Glutamatergic neuron (in vitro differentiated cells): Measurements from ENCODE around the gene FEZ2. TPM values are rescaled to one million over a fixed set of nuclear protein-coding genes. Genes with fewer than 3 reads are reported as not detected.

Experiments
- DNase-seq: peaks from one replicate; pipeline ENCODE4 v3.0.0; 2022
- H3K27ac Mint-ChIP-seq: one replicate; pipeline ENCODE4 v1.8.0; 2020; ENCODE audit warnings: mild to moderate bottlenecking, mixed read lengths, inconsistent platforms; ENCODE audit not compliant: unreplicated experiment
- H3K27me3 Mint-ChIP-seq: one replicate; pipeline ENCODE4 v1.8.0; 2020; ENCODE audit warnings: mild to moderate bottlenecking, moderate library complexity, mixed read lengths, inconsistent platforms; ENCODE audit not compliant: unreplicated experiment
- H3K36me3 Mint-ChIP-seq: one replicate; pipeline ENCODE4 v1.8.0; 2020; ENCODE audit warnings: mild to moderate bottlenecking, mixed read lengths, inconsistent platforms; ENCODE audit not compliant: unreplicated experiment
- H3K4me1 Mint-ChIP-seq: one replicate; pipeline ENCODE4 v1.8.0; 2020; ENCODE audit warnings: mild to moderate bottlenecking, low read depth, mixed read lengths, inconsistent platforms; ENCODE audit not compliant: unreplicated experiment
- H3K4me3 Mint-ChIP-seq: one replicate; pipeline ENCODE4 v1.8.0; 2020; ENCODE audit warnings: mild to moderate bottlenecking, mixed read lengths, inconsistent platforms; ENCODE audit not compliant: unreplicated experiment
- H3K9me3 Mint-ChIP-seq: one replicate; pipeline ENCODE4 v1.8.0; 2020; ENCODE audit warnings: mild to moderate bottlenecking, moderate library complexity, mixed read lengths, inconsistent platforms; ENCODE audit not compliant: unreplicated experiment
- total RNA-seq: library from RNA; stranded (reverse); fragmentation: NEBNext Ultra II Directional; extraction: Animal tissue kit (Norgen Biotek cat#: 25700); gene quantifications from one replicate; pipeline ENCODE4 v1.2.1, GENCODE V29; 2021; ENCODE audit not compliant: unreplicated experiment
- TF ChIP-seq, protein P1 (sequence below): fragments of 200-600 bp; sonication (generic); IDR thresholded peaks from one replicate; pipeline ENCODE4 v1.5.0; 2021; ENCODE audit not compliant: partially characterized antibody, unreplicated experiment

FEZ2 gene
- total RNA-seq, 1 donor from 2014 or later, result 47.3 TPM

DNA sequence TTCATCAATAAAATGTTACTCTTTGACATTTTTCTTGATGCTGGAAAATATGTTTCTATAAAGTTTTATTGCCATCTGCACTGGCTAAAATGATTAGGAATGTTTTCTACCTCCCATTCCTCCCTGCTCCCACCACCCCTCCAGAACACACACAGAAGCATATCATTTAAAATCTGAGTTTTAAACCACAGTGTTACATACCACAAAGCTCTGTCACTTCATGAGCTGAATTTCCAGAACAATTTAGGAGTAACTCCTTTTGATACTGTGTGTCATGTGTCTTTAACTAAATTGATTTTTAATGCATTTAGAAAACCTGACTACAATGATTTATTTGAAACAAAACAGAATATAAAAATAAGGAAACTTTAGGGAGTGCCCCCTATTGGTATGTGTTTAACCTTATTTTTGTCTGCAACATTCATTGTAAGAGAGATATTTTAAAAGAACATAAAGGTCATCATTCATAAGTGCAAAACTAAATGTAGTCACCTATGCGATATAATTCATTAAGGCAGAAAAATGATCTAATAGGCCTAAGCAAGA, 52.0 kb downstream of the FEZ2 start:
- no peak for DNase-seq
- Mint-ChIP-seq H3K9me3 (peaks cover 3% of the 10 kb centered on the region), H3K27me3 (no peaks in the 10 kb centered on the region), H3K4me1 (no peaks in the 10 kb centered on the region), H3K36me3 (no peaks in the 10 kb centered on the region), H3K4me3 (no peak overlapping the region), H3K27ac (no peak overlapping the region)
- TF ChIP-seq, protein P1, sequence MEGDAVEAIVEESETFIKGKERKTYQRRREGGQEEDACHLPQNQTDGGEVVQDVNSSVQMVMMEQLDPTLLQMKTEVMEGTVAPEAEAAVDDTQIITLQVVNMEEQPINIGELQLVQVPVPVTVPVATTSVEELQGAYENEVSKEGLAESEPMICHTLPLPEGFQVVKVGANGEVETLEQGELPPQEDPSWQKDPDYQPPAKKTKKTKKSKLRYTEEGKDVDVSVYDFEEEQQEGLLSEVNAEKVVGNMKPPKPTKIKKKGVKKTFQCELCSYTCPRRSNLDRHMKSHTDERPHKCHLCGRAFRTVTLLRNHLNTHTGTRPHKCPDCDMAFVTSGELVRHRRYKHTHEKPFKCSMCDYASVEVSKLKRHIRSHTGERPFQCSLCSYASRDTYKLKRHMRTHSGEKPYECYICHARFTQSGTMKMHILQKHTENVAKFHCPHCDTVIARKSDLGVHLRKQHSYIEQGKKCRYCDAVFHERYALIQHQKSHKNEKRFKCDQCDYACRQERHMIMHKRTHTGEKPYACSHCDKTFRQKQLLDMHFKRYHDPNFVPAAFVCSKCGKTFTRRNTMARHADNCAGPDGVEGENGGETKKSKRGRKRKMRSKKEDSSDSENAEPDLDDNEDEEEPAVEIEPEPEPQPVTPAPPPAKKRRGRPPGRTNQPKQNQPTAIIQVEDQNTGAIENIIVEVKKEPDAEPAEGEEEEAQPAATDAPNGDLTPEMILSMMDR, result no peak

DNA sequence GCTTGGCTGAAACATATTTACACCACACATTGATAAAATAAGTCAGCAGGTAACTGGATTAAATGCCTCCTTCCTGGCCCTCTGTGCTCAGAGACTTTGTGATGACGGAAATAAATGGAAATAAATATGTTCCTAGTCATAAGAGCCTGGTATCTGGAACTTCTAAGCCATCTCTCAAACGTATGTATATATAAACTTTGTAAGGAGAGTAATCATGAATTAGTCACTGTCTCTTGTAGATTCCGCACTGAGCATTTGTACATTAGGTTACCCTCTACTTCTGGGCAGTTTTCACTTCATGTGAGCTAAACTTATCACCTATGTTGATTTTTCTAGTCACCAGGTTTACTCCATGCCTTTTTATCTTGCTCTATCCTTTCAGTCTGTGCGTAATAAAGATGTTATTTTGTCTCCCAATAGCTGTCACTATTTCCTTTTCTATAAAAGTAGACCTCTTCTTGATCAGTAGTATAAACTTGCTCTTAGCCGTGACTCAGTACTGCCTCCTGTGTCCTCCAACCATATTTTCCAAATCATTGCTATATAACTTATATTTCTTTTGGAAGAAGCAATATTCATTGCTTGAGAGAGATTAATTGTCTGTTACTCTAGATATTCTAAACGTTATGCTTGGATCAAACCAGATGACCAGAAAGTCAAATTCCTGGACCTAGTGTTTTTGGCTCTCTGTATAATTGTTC, 53.2 kb downstream of the FEZ2 start:
- TF ChIP-seq, protein P1, result peak; percentile 25
- Mint-ChIP-seq H3K36me3 (no peaks in the 10 kb centered on the region), H3K9me3 (peaks cover 3% of the 10 kb centered on the region), H3K27ac (no peak overlapping the region), H3K4me1 (no peaks in the 10 kb centered on the region), H3K27me3 (no peaks in the 10 kb centered on the region), H3K4me3 (no peak overlapping the region)
- no peak for DNase-seq

DNA sequence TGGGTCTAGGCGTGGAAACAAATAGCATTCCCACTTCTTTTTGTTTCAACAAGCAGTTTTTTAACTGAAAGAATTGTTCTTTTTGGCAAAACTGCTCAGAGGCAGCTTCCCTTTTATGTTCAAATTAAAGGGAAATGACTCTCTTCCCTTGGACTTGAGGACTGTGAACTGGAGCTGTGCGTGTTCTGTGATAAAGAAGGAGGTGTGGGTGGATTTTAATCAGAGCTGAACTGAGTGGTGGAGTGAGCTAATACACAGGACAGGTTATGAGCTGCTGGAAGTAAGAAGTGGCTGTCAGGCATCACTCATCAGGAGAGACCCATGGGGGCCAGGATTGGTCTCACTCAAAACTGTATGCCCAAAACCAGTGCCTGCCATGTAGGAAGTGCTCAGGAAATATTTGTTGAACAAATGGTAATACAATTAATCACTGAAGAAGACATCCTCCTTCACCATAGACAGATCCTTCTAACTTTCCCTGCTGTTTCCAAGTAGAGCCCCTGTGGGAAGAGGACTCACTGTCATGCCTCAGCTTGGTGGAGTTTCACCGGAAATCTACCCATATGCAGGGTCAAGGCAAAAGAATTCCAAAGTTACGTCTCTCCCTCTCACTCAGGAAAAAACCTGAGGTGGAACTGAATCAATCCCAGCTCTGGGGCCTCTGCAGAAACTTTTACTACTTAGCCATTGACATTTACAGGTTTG, 55.9 kb downstream of the FEZ2 start:
- DNase-seq, result no peak
- peaks cover 3% of the 10 kb centered on the region for H3K9me3 Mint-ChIP-seq
- no peak overlapping the region for H3K4me3 Mint-ChIP-seq
- H3K27me3 Mint-ChIP-seq, result peaks cover 2% of the 10 kb centered on the region
- no peaks in the 10 kb centered on the region for H3K4me1 Mint-ChIP-seq
- TF ChIP-seq, protein P1, result no peak
- no peaks in the 10 kb centered on the region for H3K36me3 Mint-ChIP-seq
- no peak overlapping the region for H3K27ac Mint-ChIP-seq

DNA sequence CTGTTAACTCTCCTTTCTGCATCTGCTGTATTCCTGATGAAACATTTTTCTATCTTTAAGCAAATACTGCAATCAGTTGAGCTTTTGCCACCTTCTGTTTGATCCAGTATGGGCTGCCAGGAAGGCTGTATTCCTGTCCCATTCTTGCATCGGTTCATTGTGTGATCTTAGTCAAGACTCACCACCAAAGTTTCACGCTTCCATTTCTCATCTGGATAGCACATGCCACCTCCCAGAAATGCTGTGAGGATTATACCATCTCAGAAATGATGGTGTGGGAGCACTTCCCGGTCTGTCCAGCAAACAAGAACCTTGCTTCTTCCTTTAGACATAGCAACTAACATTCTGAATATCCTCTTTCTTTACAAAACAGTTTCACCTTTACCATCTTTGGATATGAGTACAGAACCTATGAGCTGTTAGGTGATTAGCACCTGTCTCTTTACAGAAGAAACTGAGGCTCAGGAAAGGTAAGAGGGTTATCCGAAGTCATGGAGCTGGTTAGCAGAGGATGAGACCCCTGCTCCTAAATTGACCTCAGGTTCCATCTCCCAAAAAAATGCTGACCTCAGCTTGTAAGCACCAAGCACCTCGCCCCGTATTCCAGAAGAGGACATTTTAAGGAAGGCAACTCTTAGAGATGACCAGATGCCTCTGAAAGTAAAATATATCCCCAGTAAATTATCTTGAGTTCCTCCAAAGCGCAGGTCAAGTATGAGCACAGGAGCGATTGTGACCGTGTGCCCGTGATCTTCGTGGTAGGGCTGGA, 56.8 kb downstream of the FEZ2 start:
- DNase-seq, result no peak
- TF ChIP-seq, protein P1, result no peak
- no peak overlapping the region for H3K4me3 Mint-ChIP-seq
- H3K36me3 Mint-ChIP-seq, result no peaks in the 10 kb centered on the region
- H3K27ac Mint-ChIP-seq, result no peak overlapping the region
- H3K4me1 Mint-ChIP-seq, result no peaks in the 10 kb centered on the region
- H3K27me3 Mint-ChIP-seq, result peaks cover 2% of the 10 kb centered on the region
- peaks cover 3% of the 10 kb centered on the region for H3K9me3 Mint-ChIP-seq
